Right atrium auricular region (tissue), 2 donors: ENCODE data around the gene SLC12A6. TPM values are rescaled to one million over a fixed set of nuclear protein-coding genes. Genes with fewer than 3 reads are reported as not detected.

Experiments
- DNase-seq: peaks from one replicate; pipeline ENCODE4 v3.0.0-alpha.2; 2019; ENCODE audit warnings: low spot score
- H3K27ac ChIP-seq, 2 donors: fragments of 200-600 bp; sonication (generic); 1 replicate in 1 of 2; 2 replicates in 1 of 2; pipeline ENCODE4 v1.5.1; 2016 to 2019
- H3K27me3 ChIP-seq, 2 donors: fragments of 200-600 bp; sonication (generic); one replicate each; pipeline versions ENCODE4 v1.5.1 to v1.6.0; 2017 to 2019
- H3K36me3 ChIP-seq: fragments of 200-600 bp; sonication (generic); one replicate; pipeline ENCODE4 v1.5.1; 2016
- H3K4me1 ChIP-seq, 2 donors: fragments of 200-600 bp; sonication (generic); one replicate each; pipeline versions ENCODE4 v1.5.1 to v1.6.0; 2017 to 2019
- H3K4me3 ChIP-seq, 2 donors: fragments of 200-600 bp; sonication (generic); 1 replicate in 1 of 2; 2 replicates in 1 of 2; pipeline ENCODE4 v1.5.1; 2017 to 2019; ENCODE audit warnings: mild to moderate bottlenecking in 1 of 2, moderate library complexity in 1 of 2
- H3K9me3 ChIP-seq, 2 donors: fragments of 200-600 bp; sonication (generic); one replicate each; pipeline ENCODE4 v1.5.1; 2019
- CTCF ChIP-seq, 2 donors: fragments of 200-600 bp; sonication (generic); IDR thresholded peaks; one replicate each; pipeline ENCODE4 v1.5.1; 2019; ENCODE audit warnings: antibody characterized with exemption in 2 of 2
- total RNA-seq, 2 donors: library from RNA; depleted of rRNA; stranded (reverse); fragments of >200 nt; gene quantifications; one replicate each; pipeline ENCODE4 v1.1.0, GENCODE V29; 2016

The SLC12A6 gene
- total RNA-seq, 2 donors from 2014 or later = 21.1 to 21.6 TPM

GRCh38 chr15:34365091-34365825 lies 27.7 kb upstream of the SLC12A6 start:
- Histone ChIP-seq H3K9me3 (no peaks in the 10 kb centered on the region), H3K27me3 (no peaks in the 10 kb centered on the region), H3K36me3 (peaks cover 5% of the 10 kb centered on the region), H3K4me1 (peaks cover 0 to 29% of the 10 kb centered on the region in 2 donors), H3K27ac (peak overlapping the region; percentile 97), H3K4me3 (peak overlapping the region in 1 of 2 donors; percentile 84)
- TF ChIP-seq CTCF (IDR thresholded peaks at IDR 0.05) = no peak
- no peak for DNase-seq

- DNase-seq = no peak
- peaks cover 0 to 29% of the 10 kb centered on the region in 2 donors for H3K4me1 ChIP-seq
- no peak overlapping the region for H3K4me3 ChIP-seq
- no peaks in the 10 kb centered on the region for H3K9me3 ChIP-seq
- no peaks in the 10 kb centered on the region for H3K27me3 ChIP-seq
- no peak overlapping the region for H3K27ac ChIP-seq
- TF ChIP-seq CTCF (IDR thresholded peaks at IDR 0.05) = no peak
- peaks cover 17% of the 10 kb centered on the region for H3K36me3 ChIP-seq
These were observed 26.5 kb upstream of the SLC12A6 start for GRCh38 chr15:34364041-34364440.

GRCh38 chr15:34362047-34362773 lies 24.6 kb upstream of the SLC12A6 start:
- Histone ChIP-seq H3K4me3 (no peak overlapping the region), H3K27me3 (no peaks in the 10 kb centered on the region), H3K27ac (no peak overlapping the region), H3K4me1 (peaks cover 0 to 19% of the 10 kb centered on the region in 2 donors), H3K36me3 (peaks cover 25% of the 10 kb centered on the region), H3K9me3 (no peaks in the 10 kb centered on the region)
- DNase-seq = no peak
- no peak for TF ChIP-seq CTCF (IDR thresholded peaks at IDR 0.05)

GRCh38 chr15:34361278-34361677 lies 23.7 kb upstream of the SLC12A6 start:
- no peak for TF ChIP-seq CTCF (IDR thresholded peaks at IDR 0.05)
- Histone ChIP-seq H3K4me1 (peaks cover 0 to 16% of the 10 kb centered on the region in 2 donors), H3K9me3 (no peaks in the 10 kb centered on the region), H3K36me3 (peaks cover 25% of the 10 kb centered on the region), H3K27me3 (no peaks in the 10 kb centered on the region), H3K27ac (no peak overlapping the region), H3K4me3 (no peak overlapping the region)
- DNase-seq = no peak

- H3K4me1 ChIP-seq = peaks cover 0 to 6% of the 10 kb centered on the region in 2 donors
- H3K4me3 ChIP-seq = no peak overlapping the region
- H3K9me3 ChIP-seq = no peaks in the 10 kb centered on the region
- no peak for TF ChIP-seq CTCF (IDR thresholded peaks at IDR 0.05)
- DNase-seq = no peak
- no peaks in the 10 kb centered on the region for H3K27me3 ChIP-seq
- no peak overlapping the region for H3K27ac ChIP-seq
- H3K36me3 ChIP-seq = peaks cover 25% of the 10 kb centered on the region
These were observed 22.7 kb upstream of the SLC12A6 start for GRCh38 chr15:34360298-34360697.
